ENCODE measurements around the gene ABCD4.
A peak's percentile ranks its signal among the peaks of the same experiment; 100 is the strongest.

ABCD4 gene

GRCh38 chr14:74301594-74302151 lies 1.1 kb downstream of the ABCD4 start:
- TF ChIP-seq CTCF (IDR thresholded peaks at IDR 0.05; ENCODE audit: insufficient read depth, missing control alignments) = no peak
- FAIRE-seq (no peak), DNase-seq (ENCODE audit: insufficient read length, low spot score) (no peak)

GRCh38 chr14:74299061-74299545 lies 3.6 kb downstream of the ABCD4 start:
- DNase-seq (ENCODE audit: insufficient read length, low spot score) (no peak), FAIRE-seq (no peak)
- TF ChIP-seq CTCF (IDR thresholded peaks at IDR 0.05; ENCODE audit: insufficient read depth, missing control alignments) = no peak

GRCh38 chr14:74297986-74298385 lies 4.7 kb downstream of the ABCD4 start:
- TF ChIP-seq CTCF (IDR thresholded peaks at IDR 0.05; ENCODE audit: insufficient read depth, missing control alignments) = no peak
- FAIRE-seq (no peak), DNase-seq (ENCODE audit: insufficient read length, low spot score) (no peak)

GRCh38 chr14:74296037-74296467 lies 6.7 kb downstream of the ABCD4 start:
- FAIRE-seq (no peak), DNase-seq (ENCODE audit: insufficient read length, low spot score) (no peak)

GRCh38 chr14:74293606-74294005 lies 9.1 kb downstream of the ABCD4 start:
- FAIRE-seq (no peak), DNase-seq (ENCODE audit: insufficient read length, low spot score) (no peak)
- no peak for TF ChIP-seq CTCF (IDR thresholded peaks at IDR 0.05; ENCODE audit: insufficient read depth, missing control alignments)

More at GRCh38 chr14:74296037-74296467, 6.7 kb downstream of the ABCD4 start:
- TF ChIP-seq CTCF (IDR thresholded peaks at IDR 0.05; ENCODE audit: insufficient read depth, missing control alignments) = no peak

- DNase-seq (ENCODE audit: insufficient read length, low spot score) = no peak
- no peak for TF ChIP-seq CTCF (IDR thresholded peaks at IDR 0.05; ENCODE audit: insufficient read depth, missing control alignments)
- FAIRE-seq = no peak
These were observed 10.7 kb downstream of the ABCD4 start for GRCh38 chr14:74292061-74292460.

GRCh38 chr14:74290415-74290814 lies 12.3 kb downstream of the ABCD4 start:
- no peak for DNase-seq (ENCODE audit: insufficient read length, low spot score)
- FAIRE-seq = no peak
- TF ChIP-seq CTCF (IDR thresholded peaks at IDR 0.05; ENCODE audit: insufficient read depth, missing control alignments) = peak; percentile 46

Measured in D721Med (cell line).